IPS DF 6.9 (cell line): ENCODE results near the gene SERPINA1.
A peak's percentile ranks its signal among the peaks of the same experiment; 100 is the strongest.
"Not testable (repeated sequence)": the region's sequence is repeated elsewhere in the genome, so short reads cannot be mapped to it uniquely, and the experiment has no call there.

Experiments used
- DNase-seq: peaks from one replicate; pipeline ENCODE4 v3.0.0-alpha.2; 2013; ENCODE audit warnings: low read depth, low spot score
- H3K27ac ChIP-seq: one replicate; pipeline ENCODE4 v1.5.1; 2013; ENCODE audit warnings: low read length, control low read depth
- H3K27me3 ChIP-seq: 2 replicates; pipeline ENCODE4 v1.6.1; 2013; ENCODE audit warnings: mild to moderate bottlenecking, low read length; ENCODE audit not compliant: control insufficient read depth, insufficient read depth
- H3K36me3 ChIP-seq: 2 replicates; pipeline ENCODE4 v1.6.1; 2013; ENCODE audit warnings: low read length; ENCODE audit not compliant: control insufficient read depth, insufficient read depth
- H3K4me1 ChIP-seq: 2 replicates; pipeline ENCODE4 v1.6.1; 2013; ENCODE audit warnings: low read length; ENCODE audit not compliant: control insufficient read depth, insufficient read depth
- H3K4me3 ChIP-seq: 2 replicates; pipeline ENCODE4 v1.5.1; 2013; ENCODE audit warnings: mild to moderate bottlenecking, low read length
- H3K9me3 ChIP-seq: 2 replicates; pipeline ENCODE4 v1.6.1; 2013; ENCODE audit warnings: low read length, inconsistent platforms; ENCODE audit not compliant: control insufficient read depth, insufficient read depth
- WGBS: extraction: QIAGEN DNeasy Blood & Tissue Kit; methylation state at CpG from one replicate; pipeline ENCODE4 v1.1.7; 2013; ENCODE audit warnings: mixed read lengths, missing lambda C conversion rate; ENCODE audit not compliant: insufficient read length, insufficient coverage; 5-methylcytosine and 5-hydroxymethylcytosine counted together

SERPINA1 gene

GRCh38 chr14:94376976-94377865 is 11.2 kb downstream of the SERPINA1 start:
- H3K36me3 ChIP-seq, result no peaks in the 10 kb centered on the region
- H3K27ac ChIP-seq, result no peak overlapping the region
- no peak for DNase-seq
- peaks cover 7% of the 10 kb centered on the region for H3K4me1 ChIP-seq
- no peaks in the 10 kb centered on the region for H3K27me3 ChIP-seq
- no peak overlapping the region for H3K4me3 ChIP-seq
- no peaks in the 10 kb centered on the region for H3K9me3 ChIP-seq
- no CpG with 5 or more reads among the region's 10 CpGs for WGBS

- WGBS, result no CpG with 5 or more reads among the region's 12 CpGs
- no peak overlapping the region for H3K27ac ChIP-seq
Observed at GRCh38 chr14:94376108-94376975, 12.1 kb downstream of the SERPINA1 start.

GRCh38 chr14:94375552-94376107 is 12.8 kb downstream of the SERPINA1 start:
- H3K4me1 ChIP-seq, result peaks cover 7% of the 10 kb centered on the region
- no CpG with 5 or more reads among the region's 6 CpGs for WGBS
- no peak for DNase-seq
- no peaks in the 10 kb centered on the region for H3K27me3 ChIP-seq
- H3K27ac ChIP-seq, result no peak overlapping the region
- no peak overlapping the region for H3K4me3 ChIP-seq
- H3K36me3 ChIP-seq, result no peaks in the 10 kb centered on the region
- no peaks in the 10 kb centered on the region for H3K9me3 ChIP-seq

More at GRCh38 chr14:94376108-94376975, 12.1 kb downstream of the SERPINA1 start:
- Histone ChIP-seq H3K4me1 (peaks cover 7% of the 10 kb centered on the region), H3K27me3 (no peaks in the 10 kb centered on the region), H3K9me3 (no peaks in the 10 kb centered on the region), H3K36me3 (no peaks in the 10 kb centered on the region), H3K4me3 (no peak overlapping the region)
- DNase-seq, result no peak

- Histone ChIP-seq H3K27me3 (no peaks in the 10 kb centered on the region), H3K4me3 (no peak overlapping the region), H3K4me1 (peaks cover 6% of the 10 kb centered on the region), H3K36me3 (no peaks in the 10 kb centered on the region), H3K9me3 (no peaks in the 10 kb centered on the region), H3K27ac (no peak overlapping the region)
- no CpG with 5 or more reads among the region's 4 CpGs for WGBS
- no peak for DNase-seq
Observed at GRCh38 chr14:94374749-94375260, 13.6 kb downstream of the SERPINA1 start.

GRCh38 chr14:94374116-94374515 is 14.3 kb downstream of the SERPINA1 start:
- no peak for DNase-seq
- H3K4me3 ChIP-seq, result no peak overlapping the region
- H3K36me3 ChIP-seq, result no peaks in the 10 kb centered on the region
- H3K4me1 ChIP-seq, result peaks cover 5% of the 10 kb centered on the region
- no peaks in the 10 kb centered on the region for H3K27me3 ChIP-seq
- no peak overlapping the region for H3K27ac ChIP-seq
- WGBS, result no CpG with 5 or more reads among the region's 6 CpGs
- no peaks in the 10 kb centered on the region for H3K9me3 ChIP-seq

GRCh38 chr14:94373708-94374107 is 14.7 kb downstream of the SERPINA1 start:
- H3K9me3 ChIP-seq, result no peaks in the 10 kb centered on the region
- H3K4me3 ChIP-seq, result no peak overlapping the region

GRCh38 chr14:94372021-94372605 is 16.3 kb downstream of the SERPINA1 start:
- H3K4me1 ChIP-seq, result peaks cover 5% of the 10 kb centered on the region
- no peak overlapping the region for H3K27ac ChIP-seq
- H3K36me3 ChIP-seq, result no peaks in the 10 kb centered on the region
- H3K27me3 ChIP-seq, result no peaks in the 10 kb centered on the region
- no peak overlapping the region for H3K4me3 ChIP-seq
- H3K9me3 ChIP-seq, result no peaks in the 10 kb centered on the region
- no CpG with 5 or more reads among the region's 13 CpGs for WGBS
- DNase-seq, result peak; percentile 13

More at GRCh38 chr14:94373708-94374107, 14.7 kb downstream of the SERPINA1 start:
- Histone ChIP-seq H3K36me3 (no peaks in the 10 kb centered on the region), H3K4me1 (peaks cover 5% of the 10 kb centered on the region), H3K27ac (no peak overlapping the region), H3K27me3 (no peaks in the 10 kb centered on the region)
- WGBS, result no CpG with 5 or more reads among the region's 8 CpGs
- no peak for DNase-seq

GRCh38 chr14:94370524-94370910 is 17.9 kb downstream of the SERPINA1 start:
- no peaks in the 10 kb centered on the region for H3K27me3 ChIP-seq
- no peaks in the 10 kb centered on the region for H3K9me3 ChIP-seq
- no peak overlapping the region for H3K27ac ChIP-seq
- H3K4me3 ChIP-seq, result no peak overlapping the region
- no CpG with 5 or more reads among the region's 6 CpGs for WGBS
- no peaks in the 10 kb centered on the region for H3K36me3 ChIP-seq
- no peak for DNase-seq
- H3K4me1 ChIP-seq, result peaks cover 4% of the 10 kb centered on the region

GRCh38 chr14:94369766-94370523 is 18.5 kb downstream of the SERPINA1 start:
- not testable (repeated sequence) for H3K4me1 ChIP-seq, H3K9me3 ChIP-seq, H3K27me3 ChIP-seq, H3K27ac ChIP-seq, H3K4me3 ChIP-seq, DNase-seq, H3K36me3 ChIP-seq
- WGBS, result no CpG with 5 or more reads among the region's 22 CpGs
